H54 (cell line): ENCODE data around the gene ADARB1.
A peak's percentile ranks its signal among the peaks of the same experiment; 100 is the strongest.

Experiments used
- DNase-seq: peaks from one replicate; pipeline ENCODE4 v3.0.0; 2011; ENCODE audit warnings: low spot score, mixed read lengths; ENCODE audit not compliant: insufficient read length
- FAIRE-seq: peaks from 3 replicates; lab custom pipeline; 2011; peaks lifted over from hg19 to GRCh38; lab: Jason Lieb, UNC
- POLR2A ChIP-seq: IDR thresholded peaks from 2 replicates; pipeline ENCODE4 v1.6.1; 2011; ENCODE audit warnings: low read depth, mild to moderate bottlenecking, low read length

The ADARB1 gene

DNA sequence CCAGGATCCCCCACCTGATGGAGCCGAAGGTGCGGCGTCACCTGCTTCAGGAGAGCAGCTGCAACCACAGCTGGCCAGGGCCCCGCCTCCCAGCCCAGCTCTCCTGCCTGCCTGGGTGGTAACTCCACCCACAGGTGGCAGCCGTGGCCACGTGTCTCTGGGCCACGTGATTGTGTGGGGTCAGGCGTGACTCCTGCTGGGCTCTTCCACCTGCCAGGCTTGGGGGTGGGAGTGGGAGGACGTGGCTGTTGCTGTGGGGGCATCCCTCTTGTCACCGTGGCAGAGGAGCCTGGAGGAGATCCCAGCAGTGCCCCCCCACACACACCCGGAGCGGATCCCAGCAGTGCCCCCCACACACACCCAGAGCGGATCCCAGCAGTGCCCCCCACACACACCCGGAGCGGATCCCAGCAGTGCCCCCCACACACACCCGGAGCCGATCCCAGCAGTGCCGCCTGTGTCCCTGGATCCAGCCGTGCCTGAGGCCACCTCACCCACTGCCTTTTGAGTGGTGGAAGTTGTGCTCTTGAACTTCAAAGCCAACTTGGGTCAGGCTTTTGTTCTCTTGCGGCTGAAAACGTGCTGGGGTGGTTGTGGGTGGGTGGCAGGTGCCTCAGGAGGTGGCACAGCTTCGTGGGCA is 181.1 kb downstream of the ADARB1 start:
- DNase-seq: peak; percentile 12

DNA sequence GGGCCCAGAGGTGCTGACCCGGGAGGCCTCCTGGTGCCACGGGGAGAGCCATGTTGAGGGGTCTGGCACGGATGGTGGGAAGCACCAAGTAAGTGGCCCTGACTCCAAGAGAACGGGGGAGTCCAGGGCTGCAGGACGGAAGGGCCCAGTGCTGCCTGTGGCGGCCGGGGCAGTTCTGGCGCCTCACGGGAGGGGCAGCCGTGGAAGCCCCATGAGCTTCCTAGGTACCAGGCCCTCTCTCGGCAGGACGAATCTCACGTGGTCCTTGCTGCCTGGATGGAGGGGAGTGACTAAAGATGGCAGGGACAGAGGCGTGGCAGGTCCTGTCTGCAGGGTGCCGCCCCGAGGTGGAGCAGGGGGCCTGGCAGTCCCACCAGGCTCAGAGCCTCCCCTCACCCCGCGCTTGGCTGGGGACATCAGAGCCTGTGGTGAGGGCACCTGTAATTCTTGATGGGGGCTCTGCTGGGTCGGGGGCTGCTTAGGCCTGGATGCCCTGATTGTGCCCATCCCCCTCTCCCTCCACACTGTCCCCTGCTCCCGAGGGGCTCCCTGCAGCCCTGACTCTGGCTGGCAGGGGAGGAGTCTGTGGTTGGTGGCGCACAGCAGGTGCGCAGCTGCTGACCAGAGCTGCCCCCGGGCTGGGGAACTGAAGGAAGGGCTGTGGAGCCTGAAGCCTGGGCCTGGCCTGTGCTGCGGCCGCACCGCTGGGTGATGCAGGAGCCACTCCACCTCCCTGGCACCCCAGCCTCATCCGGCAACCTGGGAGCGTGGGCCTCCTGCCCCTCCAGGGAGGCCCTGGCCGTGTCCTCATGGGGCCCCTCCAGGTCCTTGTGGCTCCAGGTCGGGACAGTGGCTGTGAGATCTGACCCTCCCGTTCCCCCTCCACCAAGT is 181.9 kb downstream of the ADARB1 start:
- DNase-seq: no peak
- FAIRE-seq: no peak
- TF ChIP-seq POLR2A: no peak

More for the DNA sequence above, 181.1 kb downstream of the ADARB1 start:
- TF ChIP-seq POLR2A: no peak
- no peak for FAIRE-seq

DNA sequence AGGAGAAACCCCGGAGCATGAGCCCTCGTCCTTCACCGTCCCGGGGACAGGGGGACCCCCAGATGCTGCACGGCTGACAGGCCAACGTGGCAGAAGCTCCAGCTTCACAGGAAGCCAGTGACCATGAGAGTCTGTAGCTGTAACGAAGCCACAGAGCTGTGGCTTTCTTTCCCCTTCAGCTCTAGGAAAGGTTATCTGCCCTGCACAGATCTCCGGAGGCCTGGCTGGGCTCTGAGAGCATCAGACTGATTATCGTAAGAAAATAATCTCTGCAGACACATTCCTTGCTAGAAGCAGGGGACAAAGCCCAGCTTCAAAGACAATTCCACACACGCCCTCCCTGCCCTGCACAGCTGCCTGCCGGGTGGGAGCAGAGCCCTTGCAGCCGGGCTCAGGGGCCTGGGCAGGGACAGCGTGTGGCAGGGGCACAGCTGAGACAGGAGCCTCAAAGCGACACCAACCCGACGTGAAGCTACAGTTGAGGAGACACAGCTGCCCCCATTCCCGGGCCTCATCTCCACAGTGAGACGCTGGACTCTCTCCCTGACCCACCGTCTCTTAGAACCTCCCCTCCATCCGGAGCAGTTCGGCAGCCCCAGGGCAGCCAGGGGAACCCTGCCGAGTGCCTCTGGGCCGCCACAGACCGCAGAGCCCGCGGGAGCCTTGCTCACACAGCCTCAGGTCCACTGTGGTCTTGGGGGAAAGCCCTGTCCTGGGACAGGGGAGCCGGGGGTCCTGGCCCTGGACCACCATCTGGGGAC is 182.7 kb downstream of the ADARB1 start:
- DNase-seq: no peak
- no peak for TF ChIP-seq POLR2A
- no peak for FAIRE-seq

DNA sequence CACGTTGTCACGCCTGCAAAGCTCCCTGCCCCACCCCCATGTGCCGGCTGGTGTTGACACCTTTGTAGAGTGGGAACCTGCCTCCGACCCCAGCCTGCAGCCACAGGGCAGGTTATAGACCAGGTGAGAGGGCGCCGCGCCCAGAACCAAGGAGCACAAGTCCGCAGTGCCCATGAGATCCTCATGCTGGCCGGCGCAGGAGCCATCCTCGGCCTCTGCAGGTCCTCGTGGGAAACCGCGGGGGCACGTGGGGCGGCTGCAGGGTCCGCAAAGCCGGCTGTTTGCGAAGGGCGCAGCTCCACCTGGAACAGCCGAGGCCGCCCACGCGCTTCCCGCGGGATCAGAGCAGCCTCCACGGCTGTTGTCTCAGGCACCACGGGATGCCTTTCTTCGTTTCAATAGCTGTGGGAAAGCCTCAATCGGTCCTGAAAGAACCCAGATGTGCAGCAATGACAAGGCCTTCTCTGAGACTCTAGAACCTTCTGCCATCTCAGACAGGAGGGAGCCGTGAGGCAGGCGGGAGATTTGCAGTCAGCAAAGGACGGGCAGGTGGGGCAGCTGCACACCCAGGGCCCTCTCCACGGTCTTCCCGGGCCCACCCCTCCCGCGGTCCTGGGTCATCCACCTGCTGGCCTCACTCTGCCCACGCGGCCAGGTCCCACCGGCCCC is 183.4 kb downstream of the ADARB1 start:
- DNase-seq (no peak), FAIRE-seq (no peak)
- no peak for TF ChIP-seq POLR2A

DNA sequence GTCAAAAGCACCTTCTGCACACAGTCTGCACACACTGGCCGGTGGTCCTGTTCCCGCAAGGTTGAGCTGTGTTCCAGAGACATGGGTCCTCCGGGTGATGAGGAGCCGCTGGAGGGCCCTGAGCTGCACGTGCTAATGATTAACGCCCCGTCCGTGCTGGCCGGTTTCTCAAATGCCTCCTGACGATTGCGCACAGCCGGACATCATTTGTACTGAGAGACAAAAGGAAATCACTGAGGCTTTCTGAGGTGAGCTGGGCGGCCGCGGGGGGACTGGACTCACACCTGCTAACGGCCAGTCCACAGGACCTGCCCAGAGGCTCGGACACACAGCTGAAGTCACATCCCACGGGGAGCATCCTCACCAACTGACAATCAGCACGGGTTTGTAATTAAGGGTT is 184.1 kb downstream of the ADARB1 start:
- FAIRE-seq (no peak), DNase-seq (no peak)
- no peak for TF ChIP-seq POLR2A

DNA sequence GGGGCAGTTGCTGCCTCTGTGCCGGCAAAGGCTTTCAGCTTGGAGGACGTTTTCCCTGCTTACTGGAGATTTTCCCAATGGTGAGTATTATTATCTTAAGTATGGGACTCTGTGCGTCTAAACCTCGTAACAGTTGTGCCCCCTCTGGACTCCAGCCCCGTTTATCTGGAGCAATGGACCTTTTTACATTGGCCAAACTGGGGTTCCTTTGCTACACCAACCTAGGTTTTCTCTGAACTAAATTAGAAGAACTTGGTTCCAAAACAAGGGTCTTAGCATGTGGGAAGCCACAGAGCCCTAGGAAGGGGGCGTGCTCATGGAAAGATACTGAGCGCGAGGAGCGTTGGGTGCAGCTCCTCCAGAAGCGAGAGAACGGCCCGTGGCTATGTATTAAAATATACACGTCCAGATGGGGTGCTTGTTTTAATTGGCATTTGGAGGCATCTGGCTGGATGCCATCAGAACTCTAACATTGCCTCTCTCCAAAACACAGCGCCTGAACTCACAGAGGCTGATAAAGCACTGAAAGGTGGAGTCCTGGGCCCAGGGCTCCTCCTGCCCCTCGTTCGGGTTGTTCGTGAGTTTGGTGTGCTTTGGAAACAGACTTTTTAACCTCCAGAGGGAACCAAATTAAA is 184.9 kb downstream of the ADARB1 start:
- DNase-seq: no peak
- no peak for FAIRE-seq
- no peak for TF ChIP-seq POLR2A

DNA sequence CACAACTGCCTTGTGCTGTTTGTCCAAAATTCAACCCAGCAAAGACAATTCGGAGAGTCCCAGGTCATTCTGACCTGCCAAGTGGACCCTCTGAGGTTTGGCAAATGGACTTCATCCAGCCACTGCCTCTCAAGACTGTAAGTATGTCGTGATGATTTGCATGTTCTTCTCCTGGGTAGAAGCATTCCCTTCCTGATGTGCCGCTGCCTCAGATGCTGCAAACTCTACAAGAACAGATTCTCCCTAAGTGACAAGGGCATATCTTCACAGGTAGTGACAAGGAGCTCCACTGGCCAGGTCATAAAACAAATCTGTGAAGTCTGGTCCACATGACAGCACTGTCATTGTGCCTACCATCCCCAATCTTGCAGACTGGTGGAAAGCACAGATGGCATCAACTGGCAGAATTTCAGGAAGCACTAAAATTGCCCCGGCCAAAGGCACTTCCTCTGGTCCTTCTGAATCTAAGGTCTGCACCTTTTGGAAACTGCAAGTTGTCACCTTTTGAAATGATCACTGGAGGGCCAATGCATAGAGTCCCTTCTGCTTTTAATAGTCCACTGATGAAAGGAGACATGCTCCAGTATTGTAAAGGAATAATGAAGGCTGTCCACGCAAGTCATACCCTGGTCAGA is 185.9 kb downstream of the ADARB1 start:
- TF ChIP-seq POLR2A: no peak
- DNase-seq: no peak
- no peak for FAIRE-seq

DNA sequence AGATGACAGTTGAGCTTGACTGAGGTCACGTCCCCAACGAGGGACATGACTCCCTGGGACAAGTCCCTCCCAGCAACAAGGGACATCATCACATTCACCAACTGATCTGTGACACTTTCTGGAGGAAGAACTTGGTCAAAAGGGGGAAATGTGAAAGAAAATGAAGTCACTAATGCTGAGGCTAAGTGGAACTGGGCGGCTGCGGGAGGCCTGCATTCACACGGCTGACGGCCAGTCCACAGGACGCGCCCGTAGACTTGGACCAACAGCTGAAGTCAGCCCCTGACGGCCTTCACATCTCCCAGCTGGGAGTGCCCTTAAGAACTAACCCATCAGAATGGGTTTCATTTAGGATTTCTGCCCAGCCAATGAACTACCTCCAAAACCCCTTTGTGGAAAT is 186.7 kb downstream of the ADARB1 start:
- DNase-seq: no peak
- TF ChIP-seq POLR2A: no peak
- FAIRE-seq: no peak

DNA sequence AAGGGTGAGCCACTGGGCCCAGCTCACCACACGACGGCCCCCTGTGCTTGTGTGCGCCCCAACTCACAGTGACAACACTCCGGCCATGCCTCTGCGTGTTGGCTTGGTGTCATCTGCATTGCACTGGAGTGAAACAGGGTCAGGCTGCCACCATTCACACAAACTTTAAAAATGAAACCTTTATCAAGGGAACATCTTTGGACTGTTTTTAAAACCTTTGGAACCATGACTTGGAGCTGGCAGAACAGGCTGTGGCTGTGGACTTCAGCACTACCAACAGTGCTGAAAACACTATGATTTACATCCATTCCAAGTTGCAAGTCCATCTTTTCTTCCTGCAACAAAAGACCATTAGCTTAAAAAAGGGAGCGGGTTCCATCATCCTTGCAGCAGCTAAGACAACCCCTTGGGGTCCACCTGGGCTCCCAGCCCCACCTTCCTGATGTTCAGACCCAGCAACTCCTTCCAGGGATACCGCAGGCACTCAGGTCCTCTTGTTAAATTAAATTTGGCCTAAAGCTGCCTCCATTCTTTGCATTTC is 187.7 kb downstream of the ADARB1 start:
- FAIRE-seq (no peak), DNase-seq (no peak)
- TF ChIP-seq POLR2A: no peak

DNA sequence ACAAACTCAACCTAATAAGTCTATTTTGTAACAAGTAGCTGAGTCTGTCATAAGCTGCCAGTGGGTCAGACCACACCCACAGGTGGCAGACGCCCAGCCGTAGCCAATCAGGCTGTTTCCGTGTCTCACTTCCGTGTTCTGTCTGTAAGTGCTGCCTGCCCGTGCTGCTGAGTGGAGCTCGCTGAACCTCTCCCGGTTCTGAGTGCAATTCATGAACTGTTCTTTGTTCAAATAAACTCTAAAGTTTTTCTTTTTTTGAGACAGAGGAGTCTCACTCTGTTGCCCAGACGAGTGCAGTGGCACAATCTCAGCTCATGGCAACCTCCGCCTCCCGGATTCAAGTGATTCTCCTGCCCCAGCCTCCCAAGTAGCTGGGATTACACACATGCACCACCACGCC is 188.2 kb downstream of the ADARB1 start:
- DNase-seq: no peak
- no peak for FAIRE-seq
- no peak for TF ChIP-seq POLR2A

DNA sequence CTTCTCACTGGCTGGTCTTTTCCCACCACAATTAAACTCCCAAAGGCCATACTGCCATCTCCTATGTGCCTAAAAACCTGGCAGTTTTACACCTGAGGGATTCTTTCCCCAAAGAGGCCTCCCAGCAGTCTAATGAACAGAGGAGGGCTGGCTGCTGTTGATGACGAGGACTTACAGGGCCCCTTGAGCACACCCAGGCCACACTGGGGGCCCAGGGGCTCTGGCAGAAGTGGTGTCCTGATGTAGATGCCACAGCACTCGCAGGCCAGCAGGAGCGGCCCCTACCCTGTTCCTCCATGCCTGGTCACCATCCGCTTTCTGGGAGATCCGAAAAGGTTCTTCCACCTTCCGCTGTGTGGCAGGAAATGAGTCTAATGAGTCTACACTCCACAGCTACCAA is 189.2 kb downstream of the ADARB1 start:
- no peak for FAIRE-seq
- no peak for TF ChIP-seq POLR2A
- DNase-seq: no peak

DNA sequence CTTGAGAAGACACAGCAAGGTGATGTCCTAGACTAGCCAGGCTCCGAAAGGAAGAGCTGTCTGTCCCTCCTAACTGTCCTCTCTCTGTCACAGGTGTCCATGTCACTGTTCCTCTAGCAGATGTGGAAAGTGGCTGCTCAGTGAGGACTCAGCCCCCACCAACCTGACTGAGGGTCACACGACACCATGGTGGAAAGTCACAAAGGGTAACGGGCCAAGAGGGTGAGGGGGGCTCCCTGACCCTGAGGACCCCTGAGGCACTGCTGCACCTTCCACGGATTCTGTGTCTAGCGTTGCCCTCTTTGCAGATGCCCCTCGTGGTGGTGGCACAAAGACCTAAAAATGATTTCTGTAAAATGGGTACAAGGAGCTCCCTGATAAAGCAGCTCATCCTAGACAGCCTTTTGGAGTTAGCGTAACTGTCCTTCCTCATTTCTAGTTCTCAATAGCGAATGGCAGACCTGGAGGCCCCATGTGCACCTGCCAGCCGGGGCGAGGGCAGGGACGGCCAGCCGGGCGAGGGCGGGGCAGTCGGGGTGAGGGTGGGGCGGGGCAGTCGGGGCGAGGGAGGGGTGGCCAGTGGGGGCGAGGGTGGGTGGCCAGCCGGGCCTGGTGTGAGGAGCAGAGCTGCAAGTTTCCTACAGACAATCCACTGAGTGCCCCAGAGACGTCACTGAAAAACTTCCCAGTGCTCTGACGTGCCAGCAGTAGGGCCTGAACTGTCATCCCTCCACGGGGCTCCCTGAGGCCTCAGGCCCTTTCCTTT is 189.9 kb downstream of the ADARB1 start:
- no peak for DNase-seq
- no peak for TF ChIP-seq POLR2A
- no peak for FAIRE-seq
